Stimulated activated CD8-positive, alpha-beta memory T cell treated with anti-CD3 and anti-CD28 coated beads, Interleukin-7, amount 100 ng/mL, for 48 hours (primary cell): ENCODE measurements around the gene ADAR.
"Not testable (repeated sequence)": the region's sequence is repeated elsewhere in the genome, so short reads cannot be mapped to it uniquely, and the experiment has no call there.

Experiments used
- DNase-seq, 2 donors: peaks; one replicate each; pipeline ENCODE4 v3.0.0-alpha.2; 2020; ENCODE audit warnings: low read depth in 1 of 2; ENCODE audit errors: extremely low read depth in 1 of 2

The ADAR gene

DNA sequence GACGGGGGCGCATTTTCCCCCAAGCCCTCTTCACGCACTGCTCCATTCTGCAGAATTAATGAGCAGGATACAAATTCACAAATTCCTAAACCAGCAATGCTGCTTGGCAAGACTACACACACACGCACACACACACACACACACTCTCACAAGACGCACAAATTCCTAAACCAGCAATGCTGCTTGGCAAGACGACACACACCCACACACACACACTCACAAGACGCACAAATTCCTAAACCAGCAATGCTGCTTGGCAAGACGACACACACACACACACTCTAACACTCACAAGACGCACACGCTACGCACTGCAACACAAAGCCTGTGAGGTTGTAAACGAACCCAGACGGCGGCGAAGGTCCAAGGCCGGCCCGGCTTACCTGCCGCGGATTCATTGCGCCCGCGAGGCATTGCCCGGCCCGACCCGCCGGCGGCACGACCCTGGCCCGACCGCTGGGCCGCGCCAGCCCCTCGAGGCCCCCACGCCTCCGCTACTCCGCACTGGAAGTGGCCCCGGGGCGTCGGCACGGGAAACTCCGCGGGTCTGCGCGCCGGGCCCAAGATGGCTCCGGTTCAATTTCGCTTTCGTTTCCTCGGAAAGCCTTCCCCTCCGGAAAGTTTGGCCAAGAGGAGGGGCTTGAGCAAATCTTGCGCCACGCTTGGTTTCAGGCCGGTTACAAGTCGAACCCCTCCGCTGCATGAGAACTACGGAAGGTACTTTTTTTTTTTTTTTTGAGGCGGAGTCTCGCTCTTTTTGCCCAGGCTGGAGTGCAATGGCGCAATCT, at the start of gene ADAR:
Gene ADAR, minus strand, starts transcription at position 578 of the 788 bp plus-strand sequence. Its CDS starts 180 bp downstream, at position 398.
- peak; percentile 73 to 90 for DNase-seq

GRCh38 chr1:154657556-154657955, 49.6 kb upstream of the ADAR start:
- no peak for DNase-seq

GRCh38 chr1:154652893-154653292, 44.9 kb upstream of the ADAR start:
- no peak for DNase-seq

GRCh38 chr1:154644724-154645123, 36.7 kb upstream of the ADAR start:
- DNase-seq: not testable (repeated sequence)

DNA sequence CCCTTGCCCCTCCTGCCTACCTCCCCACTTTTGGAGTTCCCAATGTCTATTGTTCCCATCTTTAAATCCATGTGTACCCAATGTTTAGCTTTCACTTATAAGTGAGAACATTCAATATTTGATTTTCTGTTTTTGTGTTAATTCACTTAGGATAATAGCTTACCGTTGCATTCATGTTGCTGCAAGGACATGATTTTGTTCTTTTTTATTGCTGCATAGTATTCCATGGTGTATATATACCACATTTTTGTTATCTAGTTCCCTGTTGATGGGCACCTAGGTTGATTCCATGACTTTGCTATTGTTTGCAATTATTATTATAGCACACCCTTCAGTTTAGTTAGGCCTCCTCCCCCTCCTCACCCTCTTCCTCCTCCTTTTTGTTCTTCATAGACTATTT, 33.5 kb upstream of the ADAR start:
- DNase-seq: no peak

DNA sequence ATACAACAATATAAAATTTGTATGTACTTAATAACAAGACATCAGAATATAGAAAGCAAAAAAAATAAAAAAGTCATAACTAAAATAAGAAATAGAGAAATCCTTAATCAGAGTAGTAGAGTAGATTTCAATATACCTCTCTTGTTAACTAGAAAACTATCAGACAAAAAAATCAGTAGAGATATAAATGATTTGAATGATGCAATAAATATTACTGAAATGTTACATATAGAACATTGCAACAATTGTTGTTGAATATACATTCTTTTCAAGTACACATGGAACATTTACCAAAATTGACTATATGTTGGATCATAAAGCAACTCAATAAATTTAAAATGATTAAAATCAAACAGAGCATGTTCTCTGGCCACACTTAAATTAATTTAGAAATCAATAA, 31.9 kb upstream of the ADAR start:
- DNase-seq: no peak

- no peak for DNase-seq
Observed at GRCh38 chr1:154635171-154635570, 27.2 kb upstream of the ADAR start.

DNA sequence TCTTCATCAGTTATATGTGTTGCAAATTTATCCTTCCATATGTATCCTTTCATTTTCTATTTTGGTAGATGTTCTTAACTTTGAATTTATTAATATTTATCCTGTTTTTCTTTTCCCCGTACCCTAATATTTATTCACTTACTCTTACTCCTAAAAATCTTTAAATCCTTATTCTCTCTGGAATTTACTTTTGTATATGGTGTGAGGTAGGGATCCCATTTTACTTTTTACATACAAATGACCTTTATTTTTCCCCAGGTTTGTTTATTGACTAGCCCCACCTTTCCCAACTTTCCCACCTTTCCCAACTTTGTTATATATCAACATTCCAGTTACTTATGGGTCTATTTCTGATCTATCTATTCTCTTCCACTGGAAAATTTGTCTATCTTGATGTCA, 21.7 kb upstream of the ADAR start:
- no peak for DNase-seq

GRCh38 chr1:154629061-154629674, 21.2 kb upstream of the ADAR start:
- DNase-seq: no peak

- DNase-seq: no peak
Observed at GRCh38 chr1:154628121-154628405, 20.1 kb upstream of the ADAR start.

DNA sequence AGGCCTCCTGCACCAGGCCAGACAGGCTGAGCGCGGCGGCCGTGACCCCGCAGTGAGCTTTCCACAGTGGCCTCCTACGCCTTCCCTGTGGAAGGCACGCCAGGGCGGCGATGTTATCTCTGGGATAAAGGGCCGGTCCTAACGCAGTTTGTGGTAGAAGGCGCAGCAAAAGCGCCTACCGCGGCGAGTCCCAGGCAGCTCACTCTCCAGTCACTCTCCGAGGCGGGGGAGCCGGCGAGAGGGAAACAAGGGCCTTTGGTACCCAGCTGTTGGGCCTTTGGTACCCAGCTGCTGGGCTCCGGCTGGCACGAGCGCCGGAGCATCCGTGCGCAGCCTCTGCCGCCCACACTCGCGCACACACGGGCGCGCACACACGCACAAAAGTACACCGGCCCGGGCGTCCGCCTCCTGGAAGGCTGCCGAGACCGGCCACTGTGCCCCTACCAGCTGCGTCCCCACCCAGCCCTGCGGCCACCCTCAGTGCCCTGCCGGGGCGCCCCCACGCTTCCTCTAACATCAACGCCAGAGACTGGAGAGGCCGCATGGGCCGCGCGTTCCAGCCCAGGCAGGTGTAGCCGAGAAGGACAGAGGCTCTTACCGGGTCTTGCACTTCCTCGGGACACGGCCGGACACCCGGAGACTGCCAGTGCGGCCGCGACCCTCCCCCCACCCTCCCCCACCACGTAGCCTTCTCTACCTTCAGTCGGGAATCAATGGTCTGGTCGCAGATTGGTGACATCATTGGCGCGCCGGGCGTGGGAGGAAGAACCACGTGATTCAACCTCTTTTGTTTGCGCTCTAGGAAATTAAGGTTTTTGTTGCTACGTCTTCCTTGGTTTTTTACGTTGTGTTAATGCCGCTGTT, 19.5 kb upstream of the ADAR start:
- DNase-seq: peak; percentile 76 to 82

GRCh38 chr1:154626456-154627256, 18.7 kb upstream of the ADAR start:
- no peak for DNase-seq

- DNase-seq: no peak
Observed at GRCh38 chr1:154624746-154625643, 17.0 kb upstream of the ADAR start.

- DNase-seq: no peak
Observed at GRCh38 chr1:154623358-154623757, 15.4 kb upstream of the ADAR start.

GRCh38 chr1:154622503-154623039, 14.6 kb upstream of the ADAR start:
- no peak for DNase-seq

DNA sequence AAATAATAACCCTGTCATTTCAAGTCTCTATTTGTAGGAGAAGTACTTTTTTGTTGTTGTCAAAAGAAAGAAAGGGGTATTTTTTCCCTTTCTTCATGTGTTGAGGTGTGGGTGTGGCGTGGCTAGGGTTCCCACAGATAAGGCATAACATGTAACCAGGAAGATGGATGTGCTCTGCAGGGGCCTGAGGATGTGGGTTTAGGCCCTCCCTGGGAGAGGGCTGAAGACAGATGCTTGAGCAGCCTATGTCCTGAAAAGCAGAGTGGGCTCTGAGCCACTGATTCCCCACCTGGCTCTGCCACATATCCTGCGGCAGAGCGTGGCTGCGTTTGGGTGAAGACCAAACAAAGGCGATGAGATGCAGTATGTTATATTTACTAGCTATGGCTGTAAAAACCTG, 13.9 kb upstream of the ADAR start:
- no peak for DNase-seq

GRCh38 chr1:154620751-154621150, 12.8 kb upstream of the ADAR start:
- DNase-seq: no peak

GRCh38 chr1:154619181-154619948, 11.4 kb upstream of the ADAR start:
- no peak for DNase-seq
